NOMO-1 (cell line): ENCODE results near the gene SH3TC2.

ENCODE experiments used
- DNase-seq, 2 experiments: peaks; one replicate each; lab custom pipeline; 2025; ENCODE audit not compliant: unreplicated experiment in 2 of 2; lab: John Stamatoyannopoulos, UW

The SH3TC2 gene

DNA sequence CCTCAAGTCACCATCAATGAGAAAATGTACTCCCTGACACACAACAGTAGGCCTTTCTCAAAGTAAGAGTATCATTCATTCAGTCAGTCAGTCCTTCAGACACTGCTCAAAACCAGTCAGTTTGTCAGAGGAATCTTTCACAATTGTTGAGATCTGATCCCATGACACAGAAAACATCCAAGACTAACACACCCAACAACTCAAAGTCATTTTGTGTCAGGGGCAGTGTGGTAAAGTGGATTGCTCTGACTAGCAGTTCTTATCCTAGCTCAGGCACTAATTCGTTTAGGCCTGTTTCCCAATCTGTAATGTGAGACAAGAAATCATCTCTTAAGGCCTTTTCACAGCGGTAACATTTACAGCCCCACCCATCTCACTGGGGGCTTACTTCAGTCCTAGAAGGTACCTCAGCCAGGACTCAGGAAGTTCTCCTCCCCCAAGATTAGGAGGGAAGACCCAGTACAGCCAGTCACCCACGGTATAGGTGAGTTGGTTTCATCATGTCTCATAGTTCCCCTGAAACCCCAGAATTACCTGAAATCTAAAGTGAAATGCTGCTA is 31.9 kb downstream of the SH3TC2 start:
- no peak for DNase-seq

GRCh38 chr5:149030392-149030791 is 32.5 kb downstream of the SH3TC2 start:
- no peak for DNase-seq

- DNase-seq = no peak
Observed at GRCh38 chr5:149028984-149029383, 33.9 kb downstream of the SH3TC2 start.

GRCh38 chr5:149028161-149028560 is 34.7 kb downstream of the SH3TC2 start:
- DNase-seq = no peak

DNA sequence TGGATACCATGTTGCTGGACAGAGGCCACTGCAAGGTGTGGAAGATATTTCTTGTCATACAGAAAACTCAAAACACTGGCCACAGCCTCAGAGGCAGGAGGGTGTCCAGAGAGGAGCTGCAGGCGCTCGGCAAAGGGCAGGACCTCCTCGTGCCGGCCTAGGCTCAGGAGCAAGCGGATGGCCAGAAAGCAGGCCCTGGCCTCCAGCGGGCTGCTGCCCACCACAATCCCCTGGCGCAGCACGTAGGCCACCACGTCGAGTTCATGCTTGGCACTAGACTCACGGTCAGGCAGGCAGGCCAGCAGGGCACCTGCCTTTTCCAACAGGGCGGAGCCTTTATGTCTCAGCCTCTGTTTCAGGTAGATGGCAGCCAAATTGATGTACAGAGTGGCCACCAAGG is 35.2 kb downstream of the SH3TC2 start:
- no peak for DNase-seq

GRCh38 chr5:149024943-149025342 is 37.9 kb downstream of the SH3TC2 start:
- DNase-seq = no peak

GRCh38 chr5:149024477-149024876 is 38.4 kb downstream of the SH3TC2 start:
- no peak for DNase-seq

DNA sequence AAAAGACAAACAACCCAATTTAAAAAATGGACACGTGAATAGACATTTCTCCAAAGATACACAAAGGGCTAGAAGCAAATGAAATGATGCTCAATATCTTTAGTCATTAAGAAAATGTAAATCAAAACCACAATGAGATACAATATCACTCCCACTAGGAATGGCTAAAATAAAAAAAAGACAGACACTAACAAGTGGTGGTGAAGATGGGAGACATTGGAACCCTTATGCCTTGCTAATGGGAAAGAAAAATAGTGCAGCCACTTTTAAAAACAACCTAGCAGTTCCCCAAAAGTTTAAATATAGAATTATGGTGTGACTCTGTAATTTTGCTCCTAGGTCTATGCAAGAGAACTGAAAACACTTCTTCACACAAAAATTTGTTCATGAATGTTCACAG is 40.7 kb downstream of the SH3TC2 start:
- DNase-seq = no peak

DNA sequence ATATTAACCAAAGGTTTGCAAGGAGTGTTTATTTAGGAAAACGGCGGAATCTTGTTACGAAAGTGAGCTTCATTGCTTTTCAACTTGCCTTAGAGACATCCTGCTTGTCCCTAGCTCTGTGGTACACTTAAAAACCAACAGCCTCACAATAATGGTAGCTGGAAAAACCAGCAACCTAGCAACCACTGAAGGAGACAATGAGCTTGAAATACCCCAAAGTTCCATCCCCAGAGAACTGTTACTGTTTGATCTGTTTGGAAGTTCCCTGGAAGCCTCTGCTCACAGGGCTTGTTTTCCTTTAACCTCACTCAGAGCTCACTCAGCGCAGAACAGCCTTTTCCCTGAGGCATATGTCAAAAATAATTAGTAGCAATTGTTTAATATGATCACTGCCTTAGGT is 43.2 kb downstream of the SH3TC2 start:
- no peak for DNase-seq

GRCh38 chr5:149018909-149019443 is 43.9 kb downstream of the SH3TC2 start:
- no peak for DNase-seq

DNA sequence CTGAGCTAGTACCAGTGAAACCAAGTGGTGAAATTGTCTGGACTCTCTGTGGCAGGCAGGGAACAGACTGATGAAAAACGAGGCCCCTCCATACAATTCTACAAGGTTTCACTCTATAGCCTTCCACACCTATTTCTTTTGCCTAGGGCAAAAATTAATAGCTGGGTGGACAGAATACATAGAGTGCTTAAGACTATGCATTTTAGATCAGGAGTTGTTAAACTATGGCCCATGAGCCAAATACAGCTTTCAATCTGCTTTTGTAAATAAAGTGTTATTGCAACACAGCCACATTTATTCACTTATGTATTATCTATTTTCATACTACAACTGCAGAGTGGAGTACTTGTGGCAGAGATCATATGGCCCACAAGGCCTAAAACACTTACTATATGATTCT is 45.2 kb downstream of the SH3TC2 start:
- no peak for DNase-seq

DNA sequence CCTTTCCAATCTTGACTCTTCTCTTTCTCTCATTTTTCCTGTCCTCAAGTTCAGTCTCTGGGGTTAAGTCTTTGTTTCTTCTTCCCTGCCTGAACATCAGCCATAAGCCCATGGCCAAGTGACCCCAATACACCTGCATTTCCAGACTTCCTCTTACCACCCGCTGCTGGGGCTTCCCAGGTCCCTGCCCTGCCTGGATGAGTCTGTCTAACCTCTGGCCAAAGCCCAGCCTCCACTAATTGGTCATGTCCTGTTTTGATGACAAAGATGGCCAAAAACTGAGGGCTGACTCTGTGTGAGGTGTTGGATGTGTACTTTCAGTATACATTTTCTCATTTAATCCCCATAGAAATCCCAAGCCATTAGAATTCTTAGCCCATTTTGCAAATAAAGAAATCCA is 47.3 kb downstream of the SH3TC2 start:
- no peak for DNase-seq

DNA sequence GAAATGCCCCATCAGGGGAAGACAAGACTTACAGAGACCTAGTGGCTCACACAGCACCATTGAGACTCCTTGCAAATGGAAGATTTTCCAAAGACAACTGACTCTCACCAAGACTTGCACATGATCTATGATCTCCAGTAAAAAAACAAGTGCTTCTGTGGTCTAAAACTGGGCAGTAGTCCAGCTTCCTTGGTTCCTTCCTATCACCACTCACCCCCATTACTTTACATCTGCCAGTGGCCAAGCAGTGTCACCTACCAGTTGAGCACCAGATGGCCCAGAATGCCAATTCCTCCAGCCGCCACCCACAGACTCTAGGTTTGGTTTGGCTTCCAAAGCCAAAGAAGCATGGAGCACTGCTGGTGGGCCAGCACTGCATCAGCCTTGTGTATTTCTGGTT is 47.7 kb downstream of the SH3TC2 start:
- DNase-seq = no peak

DNA sequence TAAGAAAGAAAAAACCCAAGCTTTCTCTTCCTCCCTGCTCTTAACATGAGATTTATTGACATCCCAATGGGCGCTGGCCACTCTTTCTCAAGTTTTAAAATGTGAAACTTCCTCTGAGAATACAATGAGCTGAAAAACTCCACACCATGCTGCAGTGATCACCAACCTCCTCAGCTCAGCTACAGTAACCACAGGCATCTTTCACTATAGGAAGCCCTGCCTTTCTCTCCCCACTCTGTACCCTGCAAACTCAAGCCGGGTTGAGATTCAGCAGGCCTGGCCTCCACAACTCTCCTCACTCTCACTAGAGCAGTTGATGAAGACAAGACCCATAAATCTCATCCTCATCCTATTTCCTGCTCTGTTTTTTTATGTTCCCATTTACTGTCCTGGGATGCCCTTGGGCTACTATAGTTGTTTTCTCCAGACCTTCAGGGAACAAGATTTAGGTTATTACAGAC is 48.3 kb downstream of the SH3TC2 start:
- no peak for DNase-seq

DNA sequence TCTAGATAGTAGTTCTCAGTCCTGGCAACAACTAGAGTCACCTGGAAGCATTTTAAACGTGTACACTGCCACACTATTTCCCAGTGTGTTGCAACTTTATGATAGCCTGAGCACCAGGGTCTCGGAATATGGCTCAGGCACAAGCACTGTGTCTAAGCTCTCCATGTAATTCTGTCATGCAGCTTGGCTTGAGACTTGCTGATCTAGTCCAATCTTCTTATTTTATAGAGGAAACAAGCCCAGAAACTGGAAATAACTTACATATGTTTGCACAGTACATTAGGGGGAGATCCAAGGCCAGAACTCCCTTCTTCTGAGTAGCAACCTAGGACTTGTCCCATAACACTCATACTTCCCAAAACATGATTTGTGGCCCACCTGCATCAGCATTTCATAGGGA is 49.1 kb downstream of the SH3TC2 start:
- no peak for DNase-seq

GRCh38 chr5:149012350-149012749 is 50.5 kb downstream of the SH3TC2 start:
- no peak for DNase-seq

GRCh38 chr5:149011728-149012127 is 51.1 kb downstream of the SH3TC2 start:
- DNase-seq = no peak

GRCh38 chr5:149011084-149011483 is 51.8 kb downstream of the SH3TC2 start:
- no peak for DNase-seq

DNA sequence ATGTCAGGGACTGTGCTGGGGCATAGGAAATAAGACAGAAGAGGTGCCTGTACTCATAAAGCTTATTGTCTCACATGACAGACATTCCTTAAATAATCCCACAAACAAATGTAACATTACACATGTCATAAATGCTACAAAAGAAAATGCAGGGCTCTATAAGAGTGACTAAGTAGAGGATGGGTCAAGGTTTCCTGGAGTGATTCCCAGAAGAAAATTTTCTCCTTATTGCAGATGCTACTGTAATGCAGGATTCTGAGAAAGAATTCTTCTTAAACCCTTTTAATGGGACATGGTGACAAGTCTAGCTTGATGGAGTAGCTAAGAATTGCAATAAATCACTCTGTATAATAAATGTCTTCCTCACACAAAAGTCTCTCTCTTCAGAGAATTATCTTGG is 55.7 kb downstream of the SH3TC2 start:
- no peak for DNase-seq

GRCh38 chr5:149006426-149006825 is 56.4 kb downstream of the SH3TC2 start:
- DNase-seq = no peak

GRCh38 chr5:149005077-149005892 is 57.6 kb downstream of the SH3TC2 start:
- no peak for DNase-seq

DNA sequence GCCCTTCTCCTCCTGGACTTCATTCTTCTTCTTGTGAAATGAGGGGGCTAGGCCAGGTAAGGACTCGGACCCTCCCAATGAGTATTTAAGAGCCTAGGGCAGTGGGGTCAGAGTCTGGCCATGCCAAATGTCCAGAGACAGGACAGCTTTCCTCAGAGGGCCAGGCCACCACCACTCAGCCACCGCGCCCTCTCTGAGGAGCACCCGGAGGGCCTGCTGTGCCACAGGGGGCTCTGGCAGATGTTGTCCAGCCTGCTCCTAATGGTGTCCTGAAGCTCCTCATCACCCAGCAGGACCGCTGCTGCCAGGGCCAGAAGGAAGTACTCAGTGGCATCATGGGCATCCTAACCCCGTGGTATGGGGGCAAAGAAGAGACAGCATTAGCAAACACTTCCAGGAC is 58.3 kb downstream of the SH3TC2 start:
- DNase-seq = no peak
